ENCODE results near the gene GPR151. TPM values are rescaled to one million over a fixed set of nuclear protein-coding genes. Genes with fewer than 3 reads are reported as not detected.

Gene GPR151
- total and polyA plus RNA-seq, 4 donors = not detected

- TF ChIP-seq MAX (IDR thresholded peaks at IDR 0.05) = no peak
- TF ChIP-seq JUND (IDR thresholded peaks at IDR 0.05) = no peak
- TF ChIP-seq RAD21 (IDR thresholded peaks at IDR 0.05) = no peak
- TF ChIP-seq HNF4A (conservative IDR thresholded peaks at IDR 0.05) = no peak
- no peak for TF ChIP-seq RXRA (IDR thresholded peaks at IDR 0.05)
- no peak for TF ChIP-seq EGR1 (IDR thresholded peaks at IDR 0.05; ENCODE audit: low read depth in 2 of 2)
- TF ChIP-seq NR2F2 (IDR thresholded peaks at IDR 0.05) = no peak
- TF ChIP-seq SP1 (IDR thresholded peaks at IDR 0.05) = no peak
- TF ChIP-seq FOXA1 (IDR thresholded peaks at IDR 0.05) = no peak
- no peak for TF ChIP-seq FOXA2 (IDR thresholded peaks at IDR 0.05)
- Histone ChIP-seq H3K27ac (ENCODE audit: low read depth in 1 of 2, low read length in 2 of 2) (no peak overlapping the region), H3K9ac (ENCODE audit: low read depth in 1 of 2, low read length in 2 of 2) (no peak overlapping the region), H3K4me1 (ENCODE audit: control insufficient read depth in 4 of 4, insufficient read depth in 4 of 4, low read length in 3 of 4) (no peaks in the 10 kb centered on the region), H3K4me3 (ENCODE audit: low read depth in 1 of 3, low read length in 3 of 3) (no peak overlapping the region), H3K36me3 (ENCODE audit: control insufficient read depth in 4 of 4, insufficient read depth in 3 of 4, low read depth in 1 of 4, low read length in 3 of 4) (no peaks in the 10 kb centered on the region), H3K9me3 (ENCODE audit: control insufficient read depth in 4 of 4, low read length in 3 of 4) (no peaks in the 10 kb centered on the region), H3K27me3 (ENCODE audit: control insufficient read depth in 4 of 4, insufficient read depth in 4 of 4, low read length in 3 of 4) (no peaks in the 10 kb centered on the region)
- DNase-seq (ENCODE audit: low spot score) = no peak
- WGBS = 79% methylated on average over 2 of the region's 2 CpGs
Measured at GRCh38 chr5:146520731-146521130, 4.7 kb upstream of the GPR151 start.

- H3K4me3 ChIP-seq (ENCODE audit: low read depth in 1 of 3, low read length in 3 of 3) = no peak overlapping the region
- H3K9me3 ChIP-seq (ENCODE audit: control insufficient read depth in 4 of 4, low read length in 3 of 4) = no peaks in the 10 kb centered on the region
- no peaks in the 10 kb centered on the region for H3K4me1 ChIP-seq (ENCODE audit: control insufficient read depth in 4 of 4, insufficient read depth in 4 of 4, low read length in 3 of 4)
- TF ChIP-seq HNF4A (conservative IDR thresholded peaks at IDR 0.05) (no peak), FOXA1 (IDR thresholded peaks at IDR 0.05) (no peak), FOXA2 (IDR thresholded peaks at IDR 0.05) (no peak), YY1 (IDR thresholded peaks at IDR 0.05) (no peak), JUND (IDR thresholded peaks at IDR 0.05) (no peak), SP1 (IDR thresholded peaks at IDR 0.05) (no peak), GABPA (IDR thresholded peaks at IDR 0.05 in 1 of 2, conservative IDR thresholded peaks at IDR 0.05 in 1 of 2) (no peak), RAD21 (IDR thresholded peaks at IDR 0.05) (no peak), CTCF (IDR thresholded peaks at IDR 0.05; ENCODE audit: low read depth, low read length, missing input control) (no peak), TAF1 (conservative IDR thresholded peaks at IDR 0.05) (no peak)
- H3K27me3 ChIP-seq (ENCODE audit: control insufficient read depth in 4 of 4, insufficient read depth in 4 of 4, low read length in 3 of 4) = no peaks in the 10 kb centered on the region
- no peaks in the 10 kb centered on the region for H3K36me3 ChIP-seq (ENCODE audit: control insufficient read depth in 4 of 4, insufficient read depth in 3 of 4, low read depth in 1 of 4, low read length in 3 of 4)
- 74% methylated on average over 2 of the region's 2 CpGs for WGBS
- no peak overlapping the region for H3K9ac ChIP-seq (ENCODE audit: low read depth in 1 of 2, low read length in 2 of 2)
- H3K27ac ChIP-seq (ENCODE audit: low read depth in 1 of 2, low read length in 2 of 2) = no peak overlapping the region
- DNase-seq (ENCODE audit: low spot score) = no peak
Measured at GRCh38 chr5:146519554-146519953, 3.6 kb upstream of the GPR151 start.

- Histone ChIP-seq H3K36me3 (ENCODE audit: control insufficient read depth in 4 of 4, insufficient read depth in 3 of 4, low read depth in 1 of 4, low read length in 3 of 4) (peaks cover 2 to 11% (median 10%) of the 10 kb centered on the region in 4 donors), H3K9ac (ENCODE audit: low read depth in 1 of 2, low read length in 2 of 2) (no peak overlapping the region), H3K4me1 (ENCODE audit: control insufficient read depth in 4 of 4, insufficient read depth in 4 of 4, low read length in 3 of 4) (no peaks in the 10 kb centered on the region), H3K27ac (ENCODE audit: low read depth in 1 of 2, low read length in 2 of 2) (no peak overlapping the region), H3K27me3 (ENCODE audit: control insufficient read depth in 4 of 4, insufficient read depth in 4 of 4, low read length in 3 of 4) (no peaks in the 10 kb centered on the region), H3K9me3 (ENCODE audit: control insufficient read depth in 4 of 4, low read length in 3 of 4) (no peaks in the 10 kb centered on the region), H3K4me3 (ENCODE audit: low read depth in 1 of 3, low read length in 3 of 3) (no peak overlapping the region)
- no peak for TF ChIP-seq FOXA1 (IDR thresholded peaks at IDR 0.05)
- TF ChIP-seq EGR1 (IDR thresholded peaks at IDR 0.05; ENCODE audit: low read depth in 2 of 2) = no peak
- DNase-seq (ENCODE audit: low spot score) = no peak
- 82% methylated on average over 10 of the region's 10 CpGs for WGBS
Measured at GRCh38 chr5:146515473-146516150, 378 bp downstream of the GPR151 start.

All from liver (tissue), 9 donors.